Heart left ventricle (tissue), 13 donors: ENCODE measurements around the gene DCLRE1A.

Experiments used
- POLR2A ChIP-seq, 2 donors: fragments of 450-650 bp; IDR thresholded peaks; one replicate each; pipeline ENCODE4 v1.6.1; 2017; ENCODE audit warnings: antibody characterized with exemption in 2 of 2, mild to moderate bottlenecking in 2 of 2, moderate library complexity in 2 of 2
- TF ChIP-seq, protein P1 (sequence below), 12 donors: fragments of 200-600 bp; sonication (generic) in 4 of 12; IDR thresholded peaks; one replicate each; pipeline versions ENCODE4 v1.5.0 to v1.8.0; 2018 to 2022; ENCODE audit warnings: antibody characterized with exemption in 12 of 12, mild to moderate bottlenecking in 5 of 12
- donor health status: ischemic (EF 13 %, LVEDD 7.1; RV severe dilation, severe dysfunction).
- donor health status: DM: no; HTN: yes; CAD: no.
- donor health status: DM: no; HTN: no; CAD: no.
- donor health status: ischemic (EF 25% LVEDD 6.9; RV normal size, moderate dysfunction).
- donor health status: ischemic (EF 25% LVEDD 5.7; RV mildly dilated, moderate dysfunction).
- donor health status: ischemic (EF 35%, LVEDD 5.7; RV mildly dilated, moderate dysfunction).
- donor health status: nonischemic (EF 11% LVEDD 7.7; RV severe dilation, severe dysfunction).
- donor health status: DM: yes; HTN: yes; CAD: no.
- donor health status: PGD.
- donor health status: ischemic (EF 29% LVEDD 5.4; RV normal size, mild dysfunction).
- donor health status: nonischemic (EF 23%, LVEDD 6.1; RV moderate dilation, normal function).

DNA sequence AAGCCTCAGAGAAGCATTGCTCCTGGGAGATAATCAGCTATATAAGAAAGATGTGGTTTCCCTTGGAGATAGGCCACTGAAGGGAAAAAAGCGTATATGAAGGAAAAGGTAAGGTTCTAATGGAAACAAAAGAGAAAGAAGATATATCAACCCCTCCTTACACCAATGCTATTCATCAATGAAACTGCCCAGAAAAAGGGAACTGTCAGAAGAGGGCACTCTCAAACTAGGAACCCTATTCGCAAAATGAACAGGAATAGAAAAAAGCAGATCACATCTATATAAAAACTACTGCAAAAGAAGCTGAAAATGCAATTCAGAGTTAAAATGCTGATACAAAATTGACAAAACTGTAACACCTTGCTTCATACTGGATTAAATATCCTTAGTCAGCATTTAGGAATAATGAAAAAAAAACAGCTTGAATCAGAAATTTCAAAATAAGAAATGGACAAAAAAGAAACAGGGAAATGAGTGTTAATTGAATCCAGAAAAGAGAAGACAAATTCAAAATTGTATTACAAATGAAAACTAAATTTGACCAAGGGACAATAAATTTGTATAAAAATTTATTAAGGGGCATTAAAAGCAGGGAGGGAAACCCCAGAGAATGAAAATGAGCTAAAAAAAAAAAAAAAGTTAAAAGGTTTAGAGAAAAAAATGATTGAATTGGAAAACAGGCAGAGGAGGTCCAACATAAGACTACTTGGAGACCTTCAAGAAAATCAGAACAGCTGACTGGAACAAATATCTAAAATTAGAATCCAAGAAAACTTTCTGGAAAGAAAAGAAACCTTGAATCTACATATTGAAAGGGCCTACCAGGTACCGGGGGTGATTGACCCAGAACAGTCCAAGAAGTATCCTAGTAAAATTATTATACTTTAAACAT, 18.5 kb upstream of the DCLRE1A start:
- TF ChIP-seq, protein P1, sequence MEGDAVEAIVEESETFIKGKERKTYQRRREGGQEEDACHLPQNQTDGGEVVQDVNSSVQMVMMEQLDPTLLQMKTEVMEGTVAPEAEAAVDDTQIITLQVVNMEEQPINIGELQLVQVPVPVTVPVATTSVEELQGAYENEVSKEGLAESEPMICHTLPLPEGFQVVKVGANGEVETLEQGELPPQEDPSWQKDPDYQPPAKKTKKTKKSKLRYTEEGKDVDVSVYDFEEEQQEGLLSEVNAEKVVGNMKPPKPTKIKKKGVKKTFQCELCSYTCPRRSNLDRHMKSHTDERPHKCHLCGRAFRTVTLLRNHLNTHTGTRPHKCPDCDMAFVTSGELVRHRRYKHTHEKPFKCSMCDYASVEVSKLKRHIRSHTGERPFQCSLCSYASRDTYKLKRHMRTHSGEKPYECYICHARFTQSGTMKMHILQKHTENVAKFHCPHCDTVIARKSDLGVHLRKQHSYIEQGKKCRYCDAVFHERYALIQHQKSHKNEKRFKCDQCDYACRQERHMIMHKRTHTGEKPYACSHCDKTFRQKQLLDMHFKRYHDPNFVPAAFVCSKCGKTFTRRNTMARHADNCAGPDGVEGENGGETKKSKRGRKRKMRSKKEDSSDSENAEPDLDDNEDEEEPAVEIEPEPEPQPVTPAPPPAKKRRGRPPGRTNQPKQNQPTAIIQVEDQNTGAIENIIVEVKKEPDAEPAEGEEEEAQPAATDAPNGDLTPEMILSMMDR (IDR thresholded peaks at IDR 0.05): no peak
- no peak for TF ChIP-seq POLR2A (IDR thresholded peaks at IDR 0.05)
